Measurements from ENCODE around the gene SRSF7. TPM values are rescaled to one million over a fixed set of nuclear protein-coding genes. Genes with fewer than 3 reads are reported as not detected.

Gene SRSF7
- total and polyA plus RNA-seq, 10 donors, result 94.9 to 214 (median 151) TPM

DNA sequence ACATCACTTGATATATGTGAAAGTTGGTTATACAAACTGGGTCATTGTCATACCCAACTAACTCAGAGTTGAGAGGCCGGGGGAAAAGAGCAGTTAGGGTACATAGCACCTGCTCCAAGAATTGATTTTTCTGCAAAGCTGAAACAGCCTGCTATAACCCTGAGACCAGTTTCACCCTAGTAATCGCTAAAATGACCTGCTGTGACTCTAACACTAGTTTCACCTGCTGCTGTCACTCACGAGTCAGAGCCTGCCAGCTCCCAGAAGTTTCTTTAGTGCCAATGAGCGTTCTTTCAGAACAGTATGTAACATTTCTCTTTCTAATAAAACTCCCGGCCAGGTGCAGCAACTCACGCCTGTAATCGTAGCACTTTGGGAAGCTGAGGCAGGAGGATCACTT, 28.0 kb downstream of the SRSF7 start:
- DNase-seq, result no peak
- H3K27me3 ChIP-seq (replicated peaks in 1 of 7), result no peaks in the 10 kb centered on the region
- intact Hi-C loops (cut with DNase I; ENCODE audit: low total_unique reads), result no loop called here
- TF ChIP-seq POLR2AphosphoS5 (IDR thresholded peaks at IDR 0.05), result no peak
- peaks cover 3 to 22% (median 9%) of the 10 kb centered on the region in 6 donors for H3K4me1 ChIP-seq
- H3K27ac ChIP-seq, result peak overlapping the region in 2 of 8 donors; percentile 31 to 59
- H3K4me3 ChIP-seq, result no peak overlapping the region
- 78 to 93% (median 84%) methylated on average over 7 of the region's 7 CpGs for WGBS, 5 donors
- peaks cover 0 to 4% (median 0%) of the 10 kb centered on the region in 8 donors for H3K9me3 ChIP-seq
- H3K36me3 ChIP-seq, result peaks cover 0 to 5% (median 0%) of the 10 kb centered on the region in 6 donors

DNA sequence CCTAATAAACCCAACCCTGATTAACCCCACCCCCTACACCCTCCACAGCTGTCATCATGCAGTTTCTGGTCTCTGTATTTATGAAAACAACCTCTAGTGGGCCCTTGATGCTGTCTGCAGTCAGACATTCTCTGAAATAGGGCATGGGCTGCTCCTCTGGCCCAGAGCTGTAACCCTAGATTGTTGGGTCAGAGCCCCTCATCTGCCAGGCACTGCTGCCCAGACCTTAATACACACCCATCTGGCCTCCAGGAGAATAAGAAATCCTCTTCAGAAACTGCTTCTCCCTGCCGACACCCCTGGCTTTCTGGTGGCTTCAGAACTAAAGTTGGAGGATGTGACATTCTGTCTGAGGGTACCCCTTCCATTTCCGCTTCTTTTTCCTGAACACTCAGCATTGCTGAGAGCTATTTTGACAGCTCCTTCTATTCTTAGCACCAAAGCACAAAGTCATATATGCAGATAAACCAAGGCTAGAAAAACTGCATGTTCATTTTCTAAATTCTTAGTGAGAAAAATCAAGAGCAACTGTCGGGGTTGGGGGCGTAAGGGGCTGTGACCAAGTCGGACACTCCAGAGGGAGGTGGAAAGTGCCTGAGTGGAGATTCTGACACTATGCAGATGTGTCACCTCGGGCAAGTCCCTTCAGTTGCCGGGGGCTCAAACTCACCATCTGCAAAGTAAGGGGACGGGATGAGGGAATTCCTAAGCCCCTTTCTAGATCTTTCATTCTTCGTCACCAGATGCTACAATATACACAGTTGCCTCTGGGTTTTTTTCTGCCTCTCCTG, 28.7 kb downstream of the SRSF7 start:
- no peak overlapping the region for H3K4me3 ChIP-seq
- H3K4me1 ChIP-seq, result peaks cover 3 to 22% (median 9%) of the 10 kb centered on the region in 6 donors
- H3K36me3 ChIP-seq, result peaks cover 0 to 5% (median 0%) of the 10 kb centered on the region in 6 donors
- no peak for DNase-seq
- peak overlapping the region in 5 of 8 donors; percentile 31 to 59 (median 48) for H3K27ac ChIP-seq
- H3K9me3 ChIP-seq, result peaks cover 0 to 4% (median 0%) of the 10 kb centered on the region in 8 donors
- intact Hi-C loops (cut with DNase I; ENCODE audit: low total_unique reads), result no loop called here
- H3K27me3 ChIP-seq (replicated peaks in 1 of 7), result no peaks in the 10 kb centered on the region
- no peak for TF ChIP-seq POLR2A (IDR thresholded peaks at IDR 0.05)
- TF ChIP-seq POLR2AphosphoS5 (IDR thresholded peaks at IDR 0.05), result no peak
- TF ChIP-seq, protein P1, sequence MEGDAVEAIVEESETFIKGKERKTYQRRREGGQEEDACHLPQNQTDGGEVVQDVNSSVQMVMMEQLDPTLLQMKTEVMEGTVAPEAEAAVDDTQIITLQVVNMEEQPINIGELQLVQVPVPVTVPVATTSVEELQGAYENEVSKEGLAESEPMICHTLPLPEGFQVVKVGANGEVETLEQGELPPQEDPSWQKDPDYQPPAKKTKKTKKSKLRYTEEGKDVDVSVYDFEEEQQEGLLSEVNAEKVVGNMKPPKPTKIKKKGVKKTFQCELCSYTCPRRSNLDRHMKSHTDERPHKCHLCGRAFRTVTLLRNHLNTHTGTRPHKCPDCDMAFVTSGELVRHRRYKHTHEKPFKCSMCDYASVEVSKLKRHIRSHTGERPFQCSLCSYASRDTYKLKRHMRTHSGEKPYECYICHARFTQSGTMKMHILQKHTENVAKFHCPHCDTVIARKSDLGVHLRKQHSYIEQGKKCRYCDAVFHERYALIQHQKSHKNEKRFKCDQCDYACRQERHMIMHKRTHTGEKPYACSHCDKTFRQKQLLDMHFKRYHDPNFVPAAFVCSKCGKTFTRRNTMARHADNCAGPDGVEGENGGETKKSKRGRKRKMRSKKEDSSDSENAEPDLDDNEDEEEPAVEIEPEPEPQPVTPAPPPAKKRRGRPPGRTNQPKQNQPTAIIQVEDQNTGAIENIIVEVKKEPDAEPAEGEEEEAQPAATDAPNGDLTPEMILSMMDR (IDR thresholded peaks at IDR 0.05 in 8 of 11, conservative IDR thresholded peaks at IDR 0.05 in 3 of 11), result no peak
- 25 to 37% (median 35%) methylated on average over 9 of the region's 9 CpGs for WGBS, 5 donors

DNA sequence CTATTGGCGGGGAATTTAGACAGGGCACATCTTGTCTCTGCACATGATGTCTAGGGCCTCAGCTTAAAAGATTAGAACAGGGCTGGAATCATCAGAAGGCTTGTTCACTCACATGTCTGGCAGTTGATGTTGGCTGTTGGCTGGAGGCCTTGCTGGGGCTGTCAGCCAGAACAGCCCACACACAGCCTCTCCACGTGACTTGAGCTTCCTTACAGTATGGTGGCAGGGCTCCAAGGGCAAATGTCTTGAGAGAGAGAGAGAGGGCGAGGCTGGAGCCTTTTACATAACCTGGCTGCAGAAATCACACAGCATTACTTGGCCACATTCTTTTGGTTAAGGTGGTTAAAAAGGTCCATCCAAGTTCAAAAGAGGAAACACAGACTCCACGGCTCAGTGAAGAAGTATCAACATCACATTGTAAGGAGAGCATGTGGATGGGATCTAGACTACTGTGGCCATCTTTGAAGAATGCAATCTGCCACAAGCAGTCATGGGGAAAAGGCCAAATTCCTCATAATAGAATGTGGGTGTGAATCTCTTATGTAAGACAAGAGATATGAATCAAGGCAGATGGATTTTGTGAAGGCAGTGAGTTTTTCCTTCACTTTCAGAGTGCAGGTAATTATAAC, 30.4 kb downstream of the SRSF7 start:
- 60 to 72% (median 63%) methylated on average over 4 of the region's 4 CpGs for WGBS, 5 donors
- peaks cover 0 to 14% (median 0%) of the 10 kb centered on the region in 6 donors for H3K36me3 ChIP-seq
- H3K9me3 ChIP-seq, result peaks cover 0 to 4% (median 0%) of the 10 kb centered on the region in 8 donors
- intact Hi-C loops (cut with DNase I; ENCODE audit: low total_unique reads), result no loop called here
- no peak for DNase-seq
- no peaks in the 10 kb centered on the region for H3K27me3 ChIP-seq (replicated peaks in 1 of 7)
- TF ChIP-seq, protein P1 (IDR thresholded peaks at IDR 0.05 in 8 of 11, conservative IDR thresholded peaks at IDR 0.05 in 3 of 11), result no peak
- TF ChIP-seq POLR2A (IDR thresholded peaks at IDR 0.05) (no peak), POLR2AphosphoS5 (IDR thresholded peaks at IDR 0.05) (peak in 2 of 3 donors; percentile 45 to 46)
- H3K4me3 ChIP-seq, result no peak overlapping the region
- peaks cover 3 to 22% (median 9%) of the 10 kb centered on the region in 6 donors for H3K4me1 ChIP-seq
- peak overlapping the region in 3 of 8 donors; percentile 1 to 23 (median 5) for H3K27ac ChIP-seq

DNA sequence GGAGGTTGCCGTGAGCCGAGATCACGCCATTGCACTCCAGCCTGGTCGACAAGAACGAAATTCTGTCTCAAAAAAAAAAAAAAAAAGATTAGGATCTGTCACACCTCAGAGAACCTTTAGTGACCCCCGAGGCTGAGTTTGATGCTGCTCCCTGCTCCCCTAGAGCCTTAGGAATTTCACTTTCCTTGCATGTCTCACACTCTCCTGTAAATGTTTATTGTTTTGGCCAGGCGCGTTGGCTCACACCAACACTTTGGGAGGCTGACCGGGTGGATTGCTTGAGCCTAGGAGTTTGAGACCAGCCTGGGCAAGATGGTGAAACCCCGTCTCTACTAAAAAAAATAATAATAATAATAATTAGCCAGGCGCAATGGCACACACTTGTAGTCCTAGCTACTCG, 31.5 kb downstream of the SRSF7 start:
- peaks cover 0 to 19% (median 0%) of the 10 kb centered on the region in 6 donors for H3K36me3 ChIP-seq
- TF ChIP-seq POLR2AphosphoS5 (IDR thresholded peaks at IDR 0.05) (no peak), POLR2A (IDR thresholded peaks at IDR 0.05) (no peak)
- TF ChIP-seq, protein P1 (IDR thresholded peaks at IDR 0.05 in 8 of 11, conservative IDR thresholded peaks at IDR 0.05 in 3 of 11), result no peak
- H3K9me3 ChIP-seq, result peaks cover 0 to 4% (median 0%) of the 10 kb centered on the region in 8 donors
- no peaks in the 10 kb centered on the region for H3K27me3 ChIP-seq (replicated peaks in 1 of 7)
- WGBS, 5 donors, result 94 to 98% (median 96%) methylated on average over 12 of the region's 12 CpGs
- intact Hi-C loops (cut with DNase I; ENCODE audit: low total_unique reads), result no loop called here
- DNase-seq, result no peak
- peak overlapping the region in 2 of 8 donors; percentile 5 for H3K27ac ChIP-seq
- H3K4me1 ChIP-seq, result peaks cover 3 to 27% (median 9%) of the 10 kb centered on the region in 6 donors
- H3K4me3 ChIP-seq, result no peak overlapping the region

Data from spleen (tissue), 11 donors.